GM12892 (cell line): ENCODE results near the gene INTS2.
A peak's percentile ranks its signal among the peaks of the same experiment; 100 is the strongest.
"Not testable (repeated sequence)": the region's sequence is repeated elsewhere in the genome, so short reads cannot be mapped to it uniquely, and the experiment has no call there.

Source experiments
- DNase-seq: peaks from one replicate; pipeline ENCODE4 v3.0.0; 2011; ENCODE audit not compliant: insufficient read length
- FAIRE-seq: peaks from 2 replicates; lab custom pipeline; 2011; peaks lifted over from hg19 to GRCh38; lab: Jason Lieb, UNC
- POLR2A ChIP-seq: IDR thresholded peaks from 2 replicates; pipeline ENCODE4 v1.6.1; 2011; ENCODE audit warnings: low read depth, low read length, control low read depth
- POLR2AphosphoS5 ChIP-seq: IDR thresholded peaks from 2 replicates; pipeline ENCODE4 v1.6.1; 2011; ENCODE audit warnings: low read depth, low read length, control low read depth
- TAF1 ChIP-seq: IDR thresholded peaks from 2 replicates; pipeline ENCODE4 v1.6.1; 2011; ENCODE audit warnings: low read depth, mild to moderate bottlenecking, control low read depth, low read length, borderline replicate concordance

INTS2 gene

GRCh38 chr17:61942085-61942484, 14.3 kb upstream of the INTS2 start:
- no peak for DNase-seq
- FAIRE-seq, result no peak
- TF ChIP-seq POLR2A, result no peak
- no peak for TF ChIP-seq POLR2AphosphoS5
- no peak for TF ChIP-seq TAF1

DNA sequence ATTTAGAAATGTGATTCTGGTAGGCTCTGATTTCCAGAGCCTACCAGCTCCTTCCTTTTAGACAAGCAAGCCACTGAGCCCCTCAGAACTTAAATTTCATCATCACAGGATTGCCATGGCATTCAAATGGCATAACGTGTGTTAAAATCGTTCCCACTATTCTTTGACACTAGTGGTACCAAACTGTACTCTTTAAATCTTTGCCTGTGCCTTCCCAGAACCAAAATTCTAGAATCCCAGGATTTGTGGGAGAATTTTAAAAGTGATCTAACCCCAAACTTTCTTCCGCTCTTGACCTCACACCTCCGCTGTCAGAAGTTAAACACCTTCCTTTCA, 287 bp upstream of the INTS2 start:
- FAIRE-seq, result no peak
- no peak for DNase-seq

DNA sequence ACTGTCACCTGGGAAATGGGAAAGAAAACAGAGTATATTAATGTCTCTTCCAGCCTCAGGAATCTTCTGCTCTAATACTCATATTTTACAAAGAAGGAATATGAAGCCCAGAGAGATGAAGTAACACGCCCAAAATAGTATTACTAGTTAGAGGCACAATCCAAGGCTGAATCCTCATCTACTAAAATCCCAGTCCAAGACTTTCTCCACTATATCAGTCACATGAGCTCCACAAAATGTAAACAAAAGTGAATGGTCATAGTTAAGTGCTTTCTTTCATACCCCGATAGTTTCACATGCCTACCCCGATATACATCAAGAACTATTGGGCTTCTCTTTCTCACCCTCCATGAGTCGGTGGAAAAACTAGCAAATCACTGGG, 965 bp downstream of the INTS2 start:
- FAIRE-seq (no peak), DNase-seq (no peak)
- TF ChIP-seq POLR2AphosphoS5 (no peak), TAF1 (no peak), POLR2A (no peak)

More for the DNA sequence above, 287 bp upstream of the INTS2 start:
- TF ChIP-seq POLR2AphosphoS5 (no peak), TAF1 (no peak), POLR2A (no peak)

- DNase-seq, FAIRE-seq: not testable (repeated sequence)
Measured at GRCh38 chr17:61915162-61915561, 12.6 kb downstream of the INTS2 start.

GRCh38 chr17:61908292-61909037, 19.3 kb downstream of the INTS2 start:
- TF ChIP-seq POLR2AphosphoS5 (no peak), TAF1 (no peak)
- no peak for DNase-seq
- FAIRE-seq, result no peak

- TF ChIP-seq POLR2A, result no peak
- TF ChIP-seq POLR2AphosphoS5, result no peak
- no peak for TF ChIP-seq TAF1
- DNase-seq, result no peak
- FAIRE-seq, result no peak
Measured at GRCh38 chr17:61907361-61907760, 20.4 kb downstream of the INTS2 start.

DNA sequence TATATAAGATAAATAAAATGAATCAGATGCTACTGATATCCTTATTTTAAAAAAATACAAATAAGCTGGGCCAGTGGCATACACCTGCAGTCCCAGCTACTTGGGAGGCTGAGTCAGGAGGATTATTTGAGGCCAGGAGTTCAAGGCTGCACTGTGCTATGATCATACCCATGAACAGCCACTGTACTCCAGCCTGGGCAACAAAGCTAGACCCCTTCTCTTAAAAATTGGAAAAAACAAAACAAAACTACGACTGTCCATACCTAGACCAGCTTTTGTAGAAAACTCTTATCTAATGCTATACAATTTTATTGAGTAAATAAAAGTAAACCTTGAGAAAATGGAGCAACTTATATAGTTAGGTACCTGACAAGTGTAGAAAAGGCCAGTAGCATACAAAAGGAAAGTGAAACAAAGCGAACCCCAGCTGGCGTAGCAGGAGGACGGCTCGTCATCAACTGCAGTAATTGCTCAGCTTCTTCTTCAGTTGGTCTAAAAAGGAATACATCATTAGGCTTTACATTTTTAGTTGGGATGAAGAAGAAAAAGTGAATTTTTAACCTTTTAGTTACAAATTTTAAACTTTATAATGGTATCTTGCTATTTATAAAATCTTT, 23.6 kb downstream of the INTS2 start:
- TF ChIP-seq POLR2AphosphoS5 (no peak), TAF1 (no peak), POLR2A (no peak)
- DNase-seq, result peak; percentile 31
- FAIRE-seq, result peak; percentile 91

GRCh38 chr17:61903251-61903650, 24.5 kb downstream of the INTS2 start:
- TF ChIP-seq TAF1, result no peak
- no peak for TF ChIP-seq POLR2AphosphoS5
- TF ChIP-seq POLR2A, result no peak
- no peak for FAIRE-seq

GRCh38 chr17:61897548-61898180, 30.1 kb downstream of the INTS2 start:
- TF ChIP-seq POLR2AphosphoS5 (no peak), TAF1 (no peak), POLR2A (no peak)
- DNase-seq (no peak), FAIRE-seq (no peak)

More at GRCh38 chr17:61903251-61903650, 24.5 kb downstream of the INTS2 start:
- DNase-seq, result no peak

GRCh38 chr17:61895391-61895790, 32.4 kb downstream of the INTS2 start:
- TF ChIP-seq TAF1 (no peak), POLR2A (no peak), POLR2AphosphoS5 (no peak)
- no peak for DNase-seq
- FAIRE-seq, result no peak

DNA sequence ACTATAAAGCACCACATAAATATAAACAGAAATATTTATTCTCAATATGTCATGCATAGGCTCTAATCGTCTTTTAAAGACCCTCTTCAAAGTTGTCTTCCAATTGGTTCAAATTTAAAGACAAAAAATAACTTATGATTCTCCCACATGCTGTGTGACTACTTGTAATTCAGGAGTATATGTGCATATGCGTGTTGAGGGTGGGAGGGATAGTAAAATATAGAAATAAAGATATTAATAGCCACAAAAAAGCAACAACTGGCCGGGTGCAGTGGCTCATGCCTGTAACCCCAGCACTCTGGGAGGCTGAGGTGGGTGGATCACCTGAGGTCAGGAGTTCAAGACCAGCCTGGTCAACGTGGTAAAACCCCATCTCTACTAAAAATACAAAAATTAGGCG, 33.5 kb downstream of the INTS2 start:
- DNase-seq, FAIRE-seq: not testable (repeated sequence)

DNA sequence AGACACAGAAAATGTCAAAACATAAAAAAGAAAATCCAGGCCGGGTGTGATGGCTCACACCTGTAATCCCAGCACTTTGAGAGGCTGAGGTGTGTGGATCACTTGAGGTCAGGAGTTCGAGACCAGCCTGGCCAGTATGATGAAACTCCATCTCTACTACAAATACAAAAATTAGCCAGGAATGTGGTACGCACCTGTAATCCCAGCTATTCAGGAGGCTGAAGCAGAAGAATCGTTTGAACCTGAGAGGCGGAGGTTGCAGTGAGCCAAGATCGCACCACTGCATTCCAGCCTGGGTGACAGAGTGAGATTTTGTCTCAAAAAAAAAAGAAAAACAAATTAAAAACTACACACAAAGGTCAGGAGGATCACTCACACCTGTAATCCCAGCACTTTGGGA, 40.0 kb downstream of the INTS2 start:
- FAIRE-seq, DNase-seq: not testable (repeated sequence)

- not testable (repeated sequence) for DNase-seq, FAIRE-seq
Measured at GRCh38 chr17:61885865-61886264, 41.9 kb downstream of the INTS2 start.
